ENCODE measurements around the gene IGLL1. TPM values are rescaled to one million over a fixed set of nuclear protein-coding genes. Genes with fewer than 3 reads are reported as not detected.
"Not testable (repeated sequence)": the region's sequence is repeated elsewhere in the genome, so short reads cannot be mapped to it uniquely, and the experiment has no call there.

IGLL1 gene
- total and polyA plus RNA-seq, 7 experiments from 2014 or later: 0.72 TPM; not detected in 6

- Histone ChIP-seq H3K27ac (ENCODE audit: low read depth, low read length) (no peak overlapping the region), H3K27me3 (ENCODE audit: control insufficient read depth in 2 of 2, insufficient read depth in 2 of 2, low read length in 2 of 2) (no peaks in the 10 kb centered on the region), H3K4me3 (ENCODE audit: low read length) (no peak overlapping the region), H3K36me3 (ENCODE audit: control insufficient read depth in 2 of 3, insufficient read depth in 3 of 3, low read length in 3 of 3) (no peaks in the 10 kb centered on the region), H3K9me3 (ENCODE audit: control insufficient read depth in 2 of 3, low read length in 3 of 3) (no peaks in the 10 kb centered on the region), H3K4me1 (ENCODE audit: control insufficient read depth in 2 of 2, insufficient read depth in 2 of 2, low read length in 2 of 2) (no peaks in the 10 kb centered on the region)
- Mint-ChIP-seq H3K36me3 (no peaks in the 10 kb centered on the region), H3K4me1 (peaks cover 0 to 5% (median 0%) of the 10 kb centered on the region in 7 donors), H3K27me3 (peaks cover 14 to 36% (median 28%) of the 10 kb centered on the region in 5 donors), H3K9me3 (peaks cover 0 to 3% (median 0%) of the 10 kb centered on the region in 11 donors), H3K27ac (no peak overlapping the region), H3K4me3 (no peak overlapping the region)
- ChIA-PET CTCF (no interaction called here), POLR2A (interaction anchor here (0.6 kb wide), 1 partner anchor 281 kb away, joined by 3 read pairs; no protein-coding TSS in a partner anchor)
- DNase-seq (no peak), ATAC-seq (no peak)
- intact Hi-C loops (cut with micrococcal nuclease): no loop called here
Observed at GRCh38 chr22:23578306-23578705, 1.8 kb downstream of the IGLL1 start.

GRCh38 chr22:23576681-23577080 lies 3.4 kb downstream of the IGLL1 start:
- peaks cover 0 to 3% (median 0%) of the 10 kb centered on the region in 5 donors for H3K36me3 Mint-ChIP-seq
- H3K27me3 Mint-ChIP-seq: peaks cover 14 to 36% (median 25%) of the 10 kb centered on the region in 5 donors
- no peak overlapping the region for H3K4me3 Mint-ChIP-seq
- peaks cover 0 to 5% (median 0%) of the 10 kb centered on the region in 7 donors for H3K4me1 Mint-ChIP-seq
- H3K27ac Mint-ChIP-seq: no peak overlapping the region
- Histone ChIP-seq H3K27ac (ENCODE audit: low read depth, low read length) (no peak overlapping the region), H3K4me3 (ENCODE audit: low read length) (no peak overlapping the region), H3K9me3 (ENCODE audit: control insufficient read depth in 2 of 3, low read length in 3 of 3) (no peaks in the 10 kb centered on the region), H3K27me3 (ENCODE audit: control insufficient read depth in 2 of 2, insufficient read depth in 2 of 2, low read length in 2 of 2) (no peaks in the 10 kb centered on the region), H3K4me1 (ENCODE audit: control insufficient read depth in 2 of 2, insufficient read depth in 2 of 2, low read length in 2 of 2) (no peaks in the 10 kb centered on the region), H3K36me3 (ENCODE audit: control insufficient read depth in 2 of 3, insufficient read depth in 3 of 3, low read length in 3 of 3) (no peaks in the 10 kb centered on the region)
- CTCF ChIA-PET: interaction anchor here (0.6 kb wide), 1 partner anchor 213 kb away, joined by 3 read pairs; no protein-coding TSS in a partner anchor
- peaks cover 0 to 5% (median 0%) of the 10 kb centered on the region in 11 donors for H3K9me3 Mint-ChIP-seq
- DNase-seq (no peak), ATAC-seq (no peak)
- POLR2A ChIA-PET: no interaction called here
- intact Hi-C loops (cut with micrococcal nuclease): no loop called here

- CTCF ChIA-PET: no interaction called here
Observed at GRCh38 chr22:23575601-23576000, 4.5 kb downstream of the IGLL1 start.

DNA sequence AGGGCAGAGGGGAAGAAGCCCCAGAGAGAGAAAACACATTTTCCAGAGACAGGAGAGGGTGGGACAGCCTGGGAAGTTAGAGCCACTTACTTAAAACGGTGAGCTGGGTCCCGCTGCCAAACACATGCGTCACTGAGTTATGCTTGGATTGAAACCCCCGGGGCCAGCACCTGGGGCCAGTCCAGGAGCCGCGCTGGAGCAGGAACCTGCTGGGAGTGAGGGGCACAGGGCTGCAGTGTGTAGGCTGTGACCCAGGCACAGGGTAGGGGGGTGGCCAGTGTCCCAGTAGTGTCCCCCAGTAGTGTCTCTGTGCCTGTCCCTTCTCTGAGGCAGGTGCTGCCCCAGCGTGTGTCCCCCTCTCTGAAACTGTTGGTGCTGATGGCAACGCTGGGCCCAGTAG lies 5.2 kb downstream of the IGLL1 start:
- Mint-ChIP-seq H3K36me3 (peaks cover 0 to 3% (median 0%) of the 10 kb centered on the region in 5 donors), H3K9me3 (peaks cover 0 to 5% (median 0%) of the 10 kb centered on the region in 11 donors), H3K4me1 (peaks cover 0 to 1% (median 0%) of the 10 kb centered on the region in 7 donors), H3K4me3 (no peak overlapping the region), H3K27ac (no peak overlapping the region), H3K27me3 (peaks cover 14 to 36% (median 23%) of the 10 kb centered on the region in 5 donors)
- no peaks in the 10 kb centered on the region for H3K27me3 ChIP-seq (ENCODE audit: control insufficient read depth in 2 of 2, insufficient read depth in 2 of 2, low read length in 2 of 2)
- no peaks in the 10 kb centered on the region for H3K36me3 ChIP-seq (ENCODE audit: control insufficient read depth in 2 of 3, insufficient read depth in 3 of 3, low read length in 3 of 3)
- ATAC-seq (no peak), DNase-seq (no peak)
- no peaks in the 10 kb centered on the region for H3K9me3 ChIP-seq (ENCODE audit: control insufficient read depth in 2 of 3, low read length in 3 of 3)
- no peak overlapping the region for H3K4me3 ChIP-seq (ENCODE audit: low read length)
- ChIA-PET POLR2A (no interaction called here), CTCF (no interaction called here)
- H3K27ac ChIP-seq (ENCODE audit: low read depth, low read length): no peak overlapping the region
- H3K4me1 ChIP-seq (ENCODE audit: control insufficient read depth in 2 of 2, insufficient read depth in 2 of 2, low read length in 2 of 2): no peaks in the 10 kb centered on the region
- intact Hi-C loops (cut with micrococcal nuclease): no loop called here

More at GRCh38 chr22:23575601-23576000, 4.5 kb downstream of the IGLL1 start:
- DNase-seq (no peak), ATAC-seq (no peak)
- intact Hi-C loops (cut with micrococcal nuclease): no loop called here
- Mint-ChIP-seq H3K27me3 (peaks cover 14 to 36% (median 23%) of the 10 kb centered on the region in 5 donors), H3K27ac (no peak overlapping the region), H3K9me3 (peaks cover 0 to 5% (median 0%) of the 10 kb centered on the region in 11 donors), H3K4me3 (no peak overlapping the region), H3K36me3 (peaks cover 0 to 3% (median 0%) of the 10 kb centered on the region in 5 donors), H3K4me1 (peaks cover 0 to 1% (median 0%) of the 10 kb centered on the region in 7 donors)
- Histone ChIP-seq H3K4me1 (ENCODE audit: control insufficient read depth in 2 of 2, insufficient read depth in 2 of 2, low read length in 2 of 2) (no peaks in the 10 kb centered on the region), H3K4me3 (ENCODE audit: low read length) (no peak overlapping the region), H3K27me3 (ENCODE audit: control insufficient read depth in 2 of 2, insufficient read depth in 2 of 2, low read length in 2 of 2) (no peaks in the 10 kb centered on the region), H3K9me3 (ENCODE audit: control insufficient read depth in 2 of 3, low read length in 3 of 3) (no peaks in the 10 kb centered on the region), H3K27ac (ENCODE audit: low read depth, low read length) (no peak overlapping the region), H3K36me3 (ENCODE audit: control insufficient read depth in 2 of 3, insufficient read depth in 3 of 3, low read length in 3 of 3) (no peaks in the 10 kb centered on the region)
- POLR2A ChIA-PET: no interaction called here

- ATAC-seq (no peak), DNase-seq (no peak)
- Histone ChIP-seq H3K9me3 (ENCODE audit: control insufficient read depth in 2 of 3, low read length in 3 of 3) (no peaks in the 10 kb centered on the region), H3K4me1 (ENCODE audit: control insufficient read depth in 2 of 2, insufficient read depth in 2 of 2, low read length in 2 of 2) (no peaks in the 10 kb centered on the region), H3K27ac (ENCODE audit: low read depth, low read length) (no peak overlapping the region), H3K4me3 (ENCODE audit: low read length) (no peak overlapping the region), H3K36me3 (ENCODE audit: control insufficient read depth in 2 of 3, insufficient read depth in 3 of 3, low read length in 3 of 3) (no peaks in the 10 kb centered on the region), H3K27me3 (ENCODE audit: control insufficient read depth in 2 of 2, insufficient read depth in 2 of 2, low read length in 2 of 2) (no peaks in the 10 kb centered on the region)
- H3K27ac Mint-ChIP-seq: no peak overlapping the region
- intact Hi-C loops (cut with micrococcal nuclease): no loop called here
- ChIA-PET CTCF (no interaction called here), POLR2A (no interaction called here)
- H3K4me3 Mint-ChIP-seq: no peak overlapping the region
- peaks cover 0 to 5% (median 0%) of the 10 kb centered on the region in 11 donors for H3K9me3 Mint-ChIP-seq
- H3K27me3 Mint-ChIP-seq: peaks cover 14 to 36% (median 23%) of the 10 kb centered on the region in 5 donors
- peaks cover 0 to 1% (median 0%) of the 10 kb centered on the region in 7 donors for H3K4me1 Mint-ChIP-seq
- H3K36me3 Mint-ChIP-seq: peaks cover 0 to 3% (median 0%) of the 10 kb centered on the region in 5 donors
Observed at GRCh38 chr22:23574371-23574811, 5.7 kb downstream of the IGLL1 start.

DNA sequence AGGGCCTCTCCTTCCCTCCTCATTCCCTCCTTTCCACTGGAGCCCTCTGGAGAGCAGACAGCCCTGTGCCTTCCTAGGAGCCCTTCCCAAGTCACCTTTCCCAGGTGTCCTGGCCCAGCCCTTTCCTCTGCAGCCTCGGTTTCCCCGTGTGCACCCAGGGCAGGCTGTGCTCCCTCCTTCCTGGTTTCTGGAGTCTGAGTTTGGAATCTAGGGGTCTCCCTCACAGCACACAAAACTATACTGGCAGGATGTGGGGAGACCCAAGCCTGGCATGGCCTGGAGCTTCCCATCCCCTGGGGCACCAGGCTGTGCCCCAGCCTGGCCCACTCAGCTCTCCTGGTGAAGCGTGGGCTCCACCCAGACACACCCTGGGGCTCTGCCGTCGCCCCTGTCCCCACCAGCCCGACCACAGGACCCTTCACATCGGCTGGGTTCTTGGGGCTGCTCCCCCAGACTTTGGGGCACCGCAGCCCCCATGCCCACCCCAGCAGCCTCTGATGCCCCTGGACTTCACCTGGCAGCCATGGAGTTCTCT lies 6.3 kb downstream of the IGLL1 start:
- POLR2A ChIA-PET; intact Hi-C loops (cut with micrococcal nuclease): not testable (repeated sequence)

GRCh38 chr22:23573106-23573505 lies 7.0 kb downstream of the IGLL1 start:
- not testable (repeated sequence) for H3K36me3 Mint-ChIP-seq

More for the DNA sequence above, 6.3 kb downstream of the IGLL1 start:
- H3K9me3 Mint-ChIP-seq; H3K4me1 ChIP-seq (ENCODE audit: control insufficient read depth in 2 of 2, insufficient read depth in 2 of 2, low read length in 2 of 2); H3K36me3 ChIP-seq (ENCODE audit: control insufficient read depth in 2 of 3, insufficient read depth in 3 of 3, low read length in 3 of 3); ATAC-seq; H3K27ac Mint-ChIP-seq; H3K4me3 ChIP-seq (ENCODE audit: low read length); CTCF ChIA-PET; H3K36me3 Mint-ChIP-seq; H3K4me3 Mint-ChIP-seq; H3K27ac ChIP-seq (ENCODE audit: low read depth, low read length); H3K27me3 ChIP-seq (ENCODE audit: control insufficient read depth in 2 of 2, insufficient read depth in 2 of 2, low read length in 2 of 2); DNase-seq; H3K4me1 Mint-ChIP-seq; H3K9me3 ChIP-seq (ENCODE audit: control insufficient read depth in 2 of 3, low read length in 3 of 3): not testable (repeated sequence)
- peaks cover 15 to 30% (median 23%) of the 10 kb centered on the region in 5 donors for H3K27me3 Mint-ChIP-seq

More at GRCh38 chr22:23573106-23573505, 7.0 kb downstream of the IGLL1 start:
- H3K4me3 Mint-ChIP-seq; H3K4me1 Mint-ChIP-seq; H3K4me3 ChIP-seq (ENCODE audit: low read length); POLR2A ChIA-PET; H3K9me3 ChIP-seq (ENCODE audit: control insufficient read depth in 2 of 3, low read length in 3 of 3); DNase-seq; H3K27ac Mint-ChIP-seq; H3K4me1 ChIP-seq (ENCODE audit: control insufficient read depth in 2 of 2, insufficient read depth in 2 of 2, low read length in 2 of 2); ATAC-seq; H3K9me3 Mint-ChIP-seq; H3K27me3 ChIP-seq (ENCODE audit: control insufficient read depth in 2 of 2, insufficient read depth in 2 of 2, low read length in 2 of 2); intact Hi-C loops (cut with micrococcal nuclease); H3K27ac ChIP-seq (ENCODE audit: low read depth, low read length); H3K36me3 ChIP-seq (ENCODE audit: control insufficient read depth in 2 of 3, insufficient read depth in 3 of 3, low read length in 3 of 3); CTCF ChIA-PET: not testable (repeated sequence)
- peaks cover 17 to 23% (median 19%) of the 10 kb centered on the region in 5 donors for H3K27me3 Mint-ChIP-seq
